Sigmoid colon (tissue), 7 donors: ENCODE results near the gene ABCB8. TPM values are rescaled to one million over a fixed set of nuclear protein-coding genes. Genes with fewer than 3 reads are reported as not detected.

Experiments used
- DNase-seq: peaks from one replicate; pipeline ENCODE4 v3.0.0-alpha.2; 2019
- H3K27ac ChIP-seq, 4 donors: fragments of 200-600 bp; sonication (generic); one replicate each; pipeline ENCODE4 v1.5.1; 2016 to 2019; ENCODE audit warnings: mild to moderate bottlenecking in 1 of 4
- H3K27me3 ChIP-seq, 3 donors: fragments of 200-600 bp; sonication (generic); one replicate each; pipeline ENCODE4 v1.5.1; 2019; ENCODE audit warnings: mild to moderate bottlenecking in 1 of 3
- H3K36me3 ChIP-seq, 4 donors: fragments of 200-600 bp; sonication (generic); one replicate each; pipeline ENCODE4 v1.5.1; 2016 to 2019
- H3K4me1 ChIP-seq, 4 donors: fragments of 200-600 bp; sonication (generic); one replicate each; pipeline ENCODE4 v1.5.1; 2017 to 2019
- H3K4me3 ChIP-seq, 4 donors: fragments of 200-600 bp; sonication (generic); one replicate each; pipeline ENCODE4 v1.5.1; 2017 to 2019; ENCODE audit warnings: mild to moderate bottlenecking in 2 of 4, moderate library complexity in 1 of 4
- H3K9me3 ChIP-seq, 4 donors: fragments of 200-600 bp in 3 of 4; sonication (generic) in 3 of 4; one replicate each; pipeline versions ENCODE4 v1.5.1 to v1.6.1; 2013 to 2019
- EP300 ChIP-seq, 4 donors: sonication (generic); formaldehyde crosslinking; IDR thresholded peaks; one replicate each; pipeline ENCODE4 v1.6.1; 2017; ENCODE audit warnings: antibody characterized with exemption in 4 of 4
- POLR2A ChIP-seq, 2 donors: fragments of 450-650 bp; IDR thresholded peaks; one replicate each; pipeline ENCODE4 v1.6.1; 2016; ENCODE audit warnings: antibody characterized with exemption in 2 of 2, mild to moderate bottlenecking in 2 of 2, moderate library complexity in 2 of 2
- POLR2AphosphoS5 ChIP-seq, 4 donors: sonication (generic); formaldehyde crosslinking; IDR thresholded peaks; one replicate each; pipeline ENCODE4 v1.6.1; 2017; ENCODE audit warnings: antibody characterized with exemption in 4 of 4
- WGBS, 2 donors: extraction: QIAGEN DNeasy Blood & Tissue Kit; methylation state at CpG; one replicate each; pipeline ENCODE4 v1.1.7; 2013; 5-methylcytosine and 5-hydroxymethylcytosine counted together
- intact Hi-C: fragments of 100-400 bp; cut with DNase I; formaldehyde crosslinking; loops from one replicate; pipeline ENCODE4 v1.15.1; 2023
- polyA plus RNA-seq, 3 donors: library from polyadenylated mRNA; stranded (reverse); fragments of 200-250 nt; gene quantifications; one replicate each; pipeline ENCODE4 v1.2.3, GENCODE V29; 2013
- total RNA-seq, 4 donors: library from RNA; depleted of rRNA; stranded (reverse); fragments of >200 nt; gene quantifications; one replicate each; pipeline ENCODE4 v1.1.0, GENCODE V29; 2016
- TF ChIP-seq, protein P1 (sequence below), 4 experiments: fragments of 450-650 bp in 3 of 4; fragments of 200-600 bp in 1 of 4; IDR thresholded peaks; one replicate each; pipeline ENCODE4 v1.5.1; 2016 to 2019; ENCODE audit warnings: antibody characterized with exemption in 4 of 4, mild to moderate bottlenecking in 3 of 4, moderate library complexity in 2 of 4
- donor health status: healthy with polysubstance abuse.
- donor health status: Bipolar disorder and iron deficiency.
- donor health status: healthy.

The ABCB8 gene
- total and polyA plus RNA-seq, 7 donors = 3.0 to 32.8 (median 18.3) TPM

GRCh38 chr7:151008143-151008510 lies 20.1 kb upstream of the ABCB8 start:
- no peak for DNase-seq
- Histone ChIP-seq H3K27ac (no peak overlapping the region), H3K36me3 (no peaks in the 10 kb centered on the region), H3K27me3 (peaks cover 3 to 41% (median 29%) of the 10 kb centered on the region in 3 donors), H3K4me1 (peaks cover 0 to 14% (median 3%) of the 10 kb centered on the region in 4 donors), H3K4me3 (peak overlapping the region in 2 of 4 donors; percentile 17 to 19), H3K9me3 (no peaks in the 10 kb centered on the region)
- intact Hi-C loops = loop anchor here (5.0 kb wide), 1 partner anchor 231 kb away; no protein-coding TSS in a partner anchor
- TF ChIP-seq, protein P1, sequence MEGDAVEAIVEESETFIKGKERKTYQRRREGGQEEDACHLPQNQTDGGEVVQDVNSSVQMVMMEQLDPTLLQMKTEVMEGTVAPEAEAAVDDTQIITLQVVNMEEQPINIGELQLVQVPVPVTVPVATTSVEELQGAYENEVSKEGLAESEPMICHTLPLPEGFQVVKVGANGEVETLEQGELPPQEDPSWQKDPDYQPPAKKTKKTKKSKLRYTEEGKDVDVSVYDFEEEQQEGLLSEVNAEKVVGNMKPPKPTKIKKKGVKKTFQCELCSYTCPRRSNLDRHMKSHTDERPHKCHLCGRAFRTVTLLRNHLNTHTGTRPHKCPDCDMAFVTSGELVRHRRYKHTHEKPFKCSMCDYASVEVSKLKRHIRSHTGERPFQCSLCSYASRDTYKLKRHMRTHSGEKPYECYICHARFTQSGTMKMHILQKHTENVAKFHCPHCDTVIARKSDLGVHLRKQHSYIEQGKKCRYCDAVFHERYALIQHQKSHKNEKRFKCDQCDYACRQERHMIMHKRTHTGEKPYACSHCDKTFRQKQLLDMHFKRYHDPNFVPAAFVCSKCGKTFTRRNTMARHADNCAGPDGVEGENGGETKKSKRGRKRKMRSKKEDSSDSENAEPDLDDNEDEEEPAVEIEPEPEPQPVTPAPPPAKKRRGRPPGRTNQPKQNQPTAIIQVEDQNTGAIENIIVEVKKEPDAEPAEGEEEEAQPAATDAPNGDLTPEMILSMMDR (IDR thresholded peaks at IDR 0.05) = no peak
- TF ChIP-seq POLR2A (IDR thresholded peaks at IDR 0.05) (no peak), POLR2AphosphoS5 (IDR thresholded peaks at IDR 0.05) (no peak), EP300 (IDR thresholded peaks at IDR 0.05) (no peak)
- 46 to 56% methylated on average over 11 of the region's 11 CpGs for WGBS, 2 donors

- peak overlapping the region in 2 of 4 donors; percentile 17 to 19 for H3K4me3 ChIP-seq
- no peak for DNase-seq
- TF ChIP-seq, protein P1 (IDR thresholded peaks at IDR 0.05) = peak in 3 of 4 experiments; percentile 32 to 62 (median 33)
- TF ChIP-seq POLR2AphosphoS5 (IDR thresholded peaks at IDR 0.05) = no peak
- no peak overlapping the region for H3K27ac ChIP-seq
- peaks cover 8 to 47% (median 35%) of the 10 kb centered on the region in 3 donors for H3K27me3 ChIP-seq
- WGBS, 2 donors = 58 to 68% methylated on average over 40 of the region's 40 CpGs
- intact Hi-C loops = loop anchor here (5.0 kb wide), 1 partner anchor 231 kb away; no protein-coding TSS in a partner anchor
- no peaks in the 10 kb centered on the region for H3K9me3 ChIP-seq
- peaks cover 0 to 20% (median 9%) of the 10 kb centered on the region in 4 donors for H3K4me1 ChIP-seq
- H3K36me3 ChIP-seq = no peaks in the 10 kb centered on the region
Measured at GRCh38 chr7:151008511-151009323, 19.5 kb upstream of the ABCB8 start.

- no peak for DNase-seq
- Histone ChIP-seq H3K4me1 (peaks cover 0 to 26% (median 15%) of the 10 kb centered on the region in 4 donors), H3K27me3 (peaks cover 15 to 54% (median 42%) of the 10 kb centered on the region in 3 donors), H3K36me3 (no peaks in the 10 kb centered on the region), H3K27ac (no peak overlapping the region), H3K9me3 (no peaks in the 10 kb centered on the region), H3K4me3 (no peak overlapping the region)
- WGBS, 2 donors = 80 to 86% methylated on average over 22 of the region's 22 CpGs
- intact Hi-C loops = loop anchor here (5.0 kb wide), 1 partner anchor 232 kb away; no protein-coding TSS in a partner anchor
- TF ChIP-seq, protein P1 (IDR thresholded peaks at IDR 0.05) = no peak
- TF ChIP-seq POLR2A (IDR thresholded peaks at IDR 0.05) (no peak), EP300 (IDR thresholded peaks at IDR 0.05) (no peak), POLR2AphosphoS5 (IDR thresholded peaks at IDR 0.05) (no peak)
Measured at GRCh38 chr7:151009327-151010036, 18.8 kb upstream of the ABCB8 start.

DNA sequence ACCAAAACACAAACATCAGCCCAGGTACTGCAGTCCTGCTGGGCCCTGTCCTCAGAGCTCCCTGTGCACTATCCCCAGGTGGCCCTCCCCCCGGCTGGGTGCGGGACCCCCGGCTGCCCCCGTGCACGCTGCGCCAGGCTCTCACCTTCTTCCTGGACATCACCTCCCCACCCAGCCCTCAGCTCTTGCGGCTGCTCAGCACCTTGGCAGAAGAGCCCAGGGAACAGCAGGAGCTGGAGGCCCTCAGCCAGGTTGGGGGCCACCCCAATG lies 18.3 kb upstream of the ABCB8 start:
- Histone ChIP-seq H3K36me3 (no peaks in the 10 kb centered on the region), H3K4me3 (no peak overlapping the region), H3K27ac (no peak overlapping the region), H3K27me3 (peaks cover 17 to 59% (median 47%) of the 10 kb centered on the region in 3 donors), H3K4me1 (peaks cover 0 to 26% (median 15%) of the 10 kb centered on the region in 4 donors), H3K9me3 (no peaks in the 10 kb centered on the region)
- 51 to 64% methylated on average over 7 of the region's 7 CpGs for WGBS, 2 donors
- intact Hi-C loops = no loop called here
- DNase-seq = no peak
- no peak for TF ChIP-seq POLR2A (IDR thresholded peaks at IDR 0.05)
- TF ChIP-seq EP300 (IDR thresholded peaks at IDR 0.05) = no peak
